Measurements from ENCODE around the gene ERI3. TPM values are rescaled to one million over a fixed set of nuclear protein-coding genes. Genes with fewer than 3 reads are reported as not detected.

The ERI3 gene
- total and polyA plus RNA-seq, 2 of the 4 experiments (the other 2 are of a cell fraction): 56.6 to 70.9 TPM

- no peak overlapping the region for H2BK15ac ChIP-seq (ENCODE audit: low read depth, low read length)
- H3K14ac ChIP-seq (replicated peaks; ENCODE audit: low read depth, low read length): no peak overlapping the region
- peaks cover 4% of the 10 kb centered on the region; the same call in 1 of the 2 replicates for H3K36me3 ChIP-seq (ENCODE audit: control insufficient read depth, insufficient read depth, low read length)
- dilution Hi-C loops (cut with HindIII; ENCODE audit: low sequenced_read_pairs, unreplicated experiment) (no loop called here), intact Hi-C loops (cut with micrococcal nuclease) (no loop called here), in situ Hi-C loops (cut with MboI; ENCODE audit: low sequenced_read_pairs) (no loop called here)
- no peak overlapping the region for H3K18ac ChIP-seq (ENCODE audit: low read depth, low read length)
- no peak overlapping the region for H3K4me3 ChIP-seq (ENCODE audit: insufficient read depth, low read depth, low read length)
- H2AFZ ChIP-seq (replicated peaks; ENCODE audit: low read length, poor library complexity): no peak overlapping the region
- no peak overlapping the region for H4K8ac ChIP-seq (ENCODE audit: low read depth in 2 of 2, low read length in 2 of 2)
- no peak overlapping the region for H3K56ac ChIP-seq (ENCODE audit: extremely low read depth, insufficient read depth, low read length)
- H3K4ac ChIP-seq (ENCODE audit: low read depth, low read length): no peak overlapping the region
- ChIA-PET POLR2A (ENCODE audit: unreplicated experiment) (no interaction called here), CTCF (no interaction called here)
- ATAC-seq (ENCODE audit: low read depth) (no peak), DNase-seq (no peak)
- no peaks in the 10 kb centered on the region; the same call in 1 of the 2 replicates for H3K9me1 ChIP-seq (ENCODE audit: insufficient read depth, low read length)
- H3K4me2 ChIP-seq (ENCODE audit: low read depth, low read length): no peak overlapping the region
- no peaks in the 10 kb centered on the region for H3K27me3 ChIP-seq (ENCODE audit: control insufficient read depth, insufficient read depth, low read length)
- no peak overlapping the region for H4K5ac ChIP-seq (ENCODE audit: low read depth, low read length)
- no peak overlapping the region for H3K9ac ChIP-seq (ENCODE audit: low read depth, low read length)
- H2BK120ac ChIP-seq (ENCODE audit: low read depth, low read length): no peak overlapping the region
- no peak overlapping the region for H3K23ac ChIP-seq (ENCODE audit: low read depth, low read length)
- no peak overlapping the region for H3K27ac ChIP-seq (ENCODE audit: insufficient read depth, low read length)
- H2BK5ac ChIP-seq (ENCODE audit: low read depth, low read length, poor library complexity, severe bottlenecking): no peak overlapping the region
- H3K79me1 ChIP-seq (ENCODE audit: low read depth in 1 of 2, low read length in 2 of 2): no peaks in the 10 kb centered on the region; a peak in 1 of 4 replicates
- BruUV-seq (replicated peaks): no TSS peak
- no peaks in the 10 kb centered on the region for H3K4me1 ChIP-seq (ENCODE audit: control insufficient read depth, insufficient read depth, low read length)
- H4K20me1 ChIP-seq (ENCODE audit: insufficient read depth, low read length): no peaks in the 10 kb centered on the region; the same call in none of the 2 replicates
- no peaks in the 10 kb centered on the region for H3K9me3 ChIP-seq (ENCODE audit: control insufficient read depth, insufficient read depth, low read length)
- H2BK20ac ChIP-seq (ENCODE audit: low read depth, low read length): no peak overlapping the region
- TF ChIP-seq ELK1 (IDR thresholded peaks at IDR 0.05; ENCODE audit: borderline replicate concordance, low read depth, low read length) (no peak), MXI1 (IDR thresholded peaks at IDR 0.05; ENCODE audit: borderline replicate concordance, low read depth, low read length) (no peak), CHD1 (IDR thresholded peaks at IDR 0.05; ENCODE audit: low read depth, low read length) (no peak), SMC3 (IDR thresholded peaks at IDR 0.05; ENCODE audit: low read depth, low read length) (no peak), USF2 (IDR thresholded peaks at IDR 0.05; ENCODE audit: low read depth, low read length) (no peak)
- no peak overlapping the region for H2AK5ac ChIP-seq (ENCODE audit: low read depth, low read length)
- H4K91ac ChIP-seq (ENCODE audit: insufficient read depth, low read depth, low read length): no peak overlapping the region
- no peak overlapping the region for H2AK9ac ChIP-seq (replicated peaks; ENCODE audit: low read depth, low read length, poor library complexity)
- WGBS, 2 experiments (ENCODE audit: extremely low coverage in 2 of 2, insufficient read length in 1 of 2): 92% methylated on average over 2 of the region's 7 CpGs; no CpG with 5 or more reads in 1 of the 2 experiments
These were observed 105.5 kb downstream of the ERI3 start for GRCh38 chr1:44249543-44249942.

All from IMR-90 (cell line).